GM18873 (cell line): ENCODE data around the gene GALNT12.

Experiments
- ATAC-seq: cut with Tn5 transposase; IDR thresholded peaks from one replicate; pipeline ENCODE4 v1.9.1; 2021; ENCODE audit warnings: mild to moderate bottlenecking, moderate library complexity, moderate number of reproducible peaks; ENCODE audit not compliant: unreplicated experiment, low FRiP score

Gene GALNT12

DNA sequence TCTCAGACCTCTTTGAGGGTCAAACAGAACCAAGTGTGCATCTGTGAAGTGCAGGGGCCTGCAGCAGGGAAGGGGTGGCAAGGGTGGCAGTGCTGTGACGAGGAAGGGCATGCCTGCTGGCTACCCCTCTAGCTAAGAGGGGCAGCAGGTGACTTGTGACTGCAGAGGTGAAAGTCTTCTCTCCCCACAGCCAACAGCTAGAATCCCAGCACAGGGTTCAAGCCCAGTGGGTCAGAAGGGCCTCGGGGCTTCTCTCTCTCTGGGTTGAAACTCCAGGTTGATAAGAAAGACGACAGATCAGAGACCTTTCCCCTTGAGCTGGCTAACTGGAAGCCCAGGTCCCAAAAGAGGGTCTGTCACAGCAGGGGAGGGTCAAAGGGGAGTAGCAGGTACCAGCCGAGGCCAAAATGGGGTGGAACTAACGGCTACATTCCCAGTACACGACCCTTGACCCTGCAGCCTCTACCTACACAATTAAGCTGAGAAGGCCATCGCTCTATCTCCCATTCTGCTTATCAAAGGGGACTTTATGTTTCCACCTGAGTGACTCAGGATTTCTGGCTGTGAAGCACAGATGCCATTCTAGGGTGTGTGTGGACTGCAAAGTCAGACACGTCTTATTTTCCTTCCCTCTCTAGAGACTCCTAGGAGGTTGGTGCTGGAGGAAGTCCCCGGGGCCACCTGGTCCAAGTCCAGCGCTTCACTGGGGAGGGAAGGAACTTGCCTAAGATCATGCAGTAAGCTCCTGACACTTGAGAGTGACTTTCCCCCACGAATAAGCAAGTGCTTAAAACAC lies 25.7 kb upstream of the GALNT12 start:
- ATAC-seq: no peak

DNA sequence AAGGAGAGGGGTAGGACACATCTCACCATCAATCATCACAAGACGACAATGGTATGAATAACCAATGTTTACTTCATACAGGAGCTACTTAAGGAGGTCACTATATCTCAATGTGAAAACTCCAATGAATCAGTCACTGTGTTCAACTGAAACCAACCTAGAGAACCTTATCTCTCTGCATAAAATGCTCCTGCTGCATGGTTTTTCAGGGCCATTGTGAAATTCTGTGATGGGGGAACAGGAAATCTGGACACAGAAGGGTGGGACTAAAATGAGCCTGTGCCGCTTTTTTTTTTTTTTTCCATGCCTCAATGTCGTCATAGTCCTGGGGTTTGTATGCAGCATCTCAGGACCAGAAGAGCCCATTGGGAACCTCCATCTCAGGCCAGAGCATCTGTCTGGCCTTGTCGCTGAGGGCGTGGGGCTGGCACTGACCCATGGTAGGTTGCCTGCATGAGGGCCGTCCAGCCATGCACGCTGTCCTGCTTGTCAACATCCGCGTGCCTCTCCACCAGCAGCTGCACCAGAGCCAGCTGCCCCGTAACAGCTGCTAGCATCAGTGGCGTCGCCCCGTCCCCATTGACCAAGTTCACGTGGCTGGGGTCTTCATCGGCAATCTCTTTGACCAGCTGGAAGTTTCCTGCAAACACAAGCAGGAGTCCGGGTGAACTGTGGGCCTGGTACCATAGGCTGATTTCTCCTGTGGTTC lies 23.8 kb upstream of the GALNT12 start:
- no peak for ATAC-seq

DNA sequence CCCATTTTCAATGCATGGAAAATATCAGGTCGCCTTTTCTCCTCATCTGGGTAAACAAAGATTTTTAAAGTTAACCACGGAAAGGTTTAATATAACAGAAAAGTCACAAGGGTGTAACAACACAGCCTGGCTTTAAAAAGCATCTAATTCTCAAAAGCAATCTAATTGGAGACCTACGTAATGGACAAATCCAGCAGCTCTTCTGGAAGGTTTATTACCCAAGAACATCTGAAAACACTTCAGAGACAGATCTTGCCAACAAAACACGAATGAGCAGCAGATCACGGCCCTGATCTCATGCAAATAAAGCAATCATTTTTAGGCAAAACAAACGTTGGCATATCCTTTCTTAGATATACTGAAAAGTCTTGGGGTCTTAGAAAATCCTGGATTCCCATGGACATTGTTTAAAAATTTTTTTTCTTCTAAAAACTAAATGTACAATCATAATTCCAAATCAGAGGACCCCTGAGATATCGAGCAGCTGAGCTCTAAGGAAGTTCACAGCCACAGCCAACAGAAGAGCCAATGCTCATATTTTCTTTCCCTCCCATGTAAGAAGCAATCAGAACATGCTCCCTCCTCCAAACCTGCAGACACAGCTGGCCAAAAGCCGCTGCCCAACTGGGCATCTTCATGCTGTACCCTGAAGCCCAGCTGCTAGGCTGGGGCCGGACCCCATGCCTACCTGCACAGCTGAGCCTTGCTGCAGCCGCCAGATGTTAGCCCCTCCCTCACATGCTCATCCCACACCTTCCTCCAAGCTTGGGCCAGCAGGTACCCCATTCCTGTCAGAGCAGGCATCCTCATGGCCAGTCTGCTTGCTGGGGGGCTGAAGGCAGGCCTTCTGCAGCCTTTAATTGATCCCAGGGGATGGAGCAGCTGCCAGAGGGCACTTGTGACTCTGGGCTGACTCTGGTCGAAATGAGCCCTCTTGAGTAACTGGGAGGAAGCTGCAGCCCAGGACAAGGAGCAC lies 22.4 kb upstream of the GALNT12 start:
- ATAC-seq: no peak

DNA sequence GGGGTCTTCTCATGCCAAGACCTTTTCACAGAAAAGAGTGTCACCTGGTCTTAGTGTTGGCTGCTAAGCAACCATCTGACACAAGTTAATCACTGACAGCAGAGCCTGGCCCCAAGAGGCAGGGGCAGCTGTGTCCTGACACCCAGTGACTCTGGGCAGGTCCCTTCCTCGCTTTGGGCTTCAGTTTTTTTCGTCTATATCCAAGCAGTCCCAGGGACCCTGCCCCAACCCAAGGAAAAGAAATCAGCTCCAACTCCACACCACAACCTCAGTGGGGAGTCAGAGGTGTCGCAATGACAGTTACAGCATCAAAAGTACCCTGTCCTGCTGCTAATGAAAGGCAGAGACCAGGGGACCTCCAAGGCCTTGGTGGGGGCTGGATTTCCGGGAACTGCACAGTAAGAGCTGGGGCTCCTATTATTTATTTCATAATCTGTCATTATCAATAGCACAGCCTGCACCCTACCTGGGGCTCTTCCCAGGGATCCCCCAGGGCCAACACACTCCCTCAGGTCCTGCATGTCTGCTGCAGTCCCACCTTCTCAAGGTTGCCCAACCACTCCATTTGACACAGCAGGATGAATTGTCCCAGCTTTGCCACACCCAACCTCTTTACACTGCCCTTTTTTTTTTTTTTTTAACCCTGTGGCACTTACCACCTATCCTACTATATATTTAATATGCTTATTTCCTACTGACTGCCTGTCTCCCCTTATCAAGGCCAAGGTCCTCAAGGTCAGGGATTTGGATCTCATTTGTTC lies 20.5 kb upstream of the GALNT12 start:
- no peak for ATAC-seq

DNA sequence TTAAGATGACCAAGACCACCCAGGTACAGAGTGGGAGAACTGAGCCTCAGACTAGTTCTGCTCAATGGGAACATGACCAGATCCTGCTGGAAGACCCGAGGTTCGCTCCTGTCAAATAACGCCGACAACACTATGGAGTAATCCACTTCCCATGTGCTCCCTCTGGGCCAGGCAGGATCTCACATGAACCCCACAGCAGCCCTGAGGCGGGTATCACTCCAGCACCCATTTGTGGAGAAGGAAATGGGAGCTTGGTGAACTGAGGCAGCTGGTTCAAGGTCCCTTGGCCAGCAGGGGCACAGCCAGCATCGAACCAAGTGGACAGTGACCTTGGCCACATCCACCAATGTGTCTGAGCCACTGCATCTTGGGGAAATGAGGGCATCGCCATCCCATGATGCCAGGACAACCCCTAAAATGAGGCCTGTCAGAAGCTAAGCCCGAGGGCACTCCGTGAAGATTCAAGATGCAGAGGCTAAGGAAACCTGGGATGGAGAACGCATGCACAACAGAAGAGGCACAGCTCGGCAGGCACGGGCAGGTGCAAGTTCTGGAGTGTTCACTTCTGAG lies 19.6 kb upstream of the GALNT12 start:
- ATAC-seq: no peak

DNA sequence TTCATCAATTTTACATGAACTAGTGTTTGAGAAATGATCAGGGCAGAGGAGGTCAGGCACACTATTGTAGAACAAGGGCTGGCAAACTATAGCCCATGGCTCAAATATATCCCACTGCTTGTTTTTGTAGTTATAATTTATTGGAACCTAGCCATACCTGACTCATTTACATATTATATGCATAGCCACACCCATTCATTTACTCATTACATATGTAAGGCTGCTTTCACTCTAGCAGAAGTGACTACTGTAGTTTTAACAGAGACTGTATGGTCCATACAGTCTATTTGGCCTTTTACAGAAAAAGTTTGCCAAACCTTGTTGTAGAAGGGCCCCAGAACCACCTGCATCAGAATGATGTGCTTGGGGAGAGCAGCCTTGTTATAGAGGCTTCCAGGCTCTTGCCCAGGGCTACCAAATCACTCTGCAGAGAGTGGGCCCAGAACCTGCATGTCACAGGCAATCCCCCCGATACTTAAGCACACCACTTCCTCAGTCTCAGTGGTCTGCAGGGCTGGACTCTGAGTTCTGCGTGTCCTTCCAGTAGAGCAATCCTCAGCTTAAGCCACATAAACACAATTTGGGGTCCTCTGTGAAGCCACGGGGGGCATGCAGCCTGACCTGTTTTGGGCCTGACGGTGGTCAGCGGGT lies 17.9 kb upstream of the GALNT12 start:
- ATAC-seq: no peak

DNA sequence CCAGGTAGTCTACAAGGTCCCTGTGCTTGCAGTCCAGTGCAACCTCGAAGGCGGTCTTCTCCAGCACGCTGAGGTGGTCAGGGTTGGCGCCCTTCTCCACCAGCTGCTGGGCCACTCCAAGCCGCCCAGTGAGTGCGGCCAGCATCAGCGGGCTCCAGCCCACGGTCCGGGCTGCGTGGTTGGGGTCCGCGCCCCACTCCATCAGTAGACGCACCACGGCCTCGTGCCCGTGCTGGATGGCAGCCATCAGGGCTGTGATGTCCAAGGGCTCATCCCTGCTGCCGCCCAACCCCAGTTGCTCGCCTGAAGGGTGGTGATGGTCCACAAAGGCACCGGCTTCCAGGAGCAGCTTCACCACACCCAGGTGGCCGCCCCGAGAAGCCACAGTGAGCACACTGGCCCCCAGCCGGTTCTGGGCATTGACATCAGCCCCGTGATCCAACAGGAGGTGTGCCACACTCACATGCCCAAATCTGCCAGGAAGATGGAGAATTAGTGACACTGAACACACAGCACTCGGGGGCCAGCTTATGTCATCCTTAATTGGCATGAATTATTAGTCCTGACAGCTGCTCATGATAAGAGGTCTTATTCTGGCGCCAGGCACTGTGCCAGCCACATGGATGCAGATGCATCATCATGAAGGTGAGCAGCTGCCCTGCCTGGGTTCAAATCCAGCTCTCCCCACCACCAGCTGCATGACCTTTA lies 17.2 kb upstream of the GALNT12 start:
- ATAC-seq: no peak

DNA sequence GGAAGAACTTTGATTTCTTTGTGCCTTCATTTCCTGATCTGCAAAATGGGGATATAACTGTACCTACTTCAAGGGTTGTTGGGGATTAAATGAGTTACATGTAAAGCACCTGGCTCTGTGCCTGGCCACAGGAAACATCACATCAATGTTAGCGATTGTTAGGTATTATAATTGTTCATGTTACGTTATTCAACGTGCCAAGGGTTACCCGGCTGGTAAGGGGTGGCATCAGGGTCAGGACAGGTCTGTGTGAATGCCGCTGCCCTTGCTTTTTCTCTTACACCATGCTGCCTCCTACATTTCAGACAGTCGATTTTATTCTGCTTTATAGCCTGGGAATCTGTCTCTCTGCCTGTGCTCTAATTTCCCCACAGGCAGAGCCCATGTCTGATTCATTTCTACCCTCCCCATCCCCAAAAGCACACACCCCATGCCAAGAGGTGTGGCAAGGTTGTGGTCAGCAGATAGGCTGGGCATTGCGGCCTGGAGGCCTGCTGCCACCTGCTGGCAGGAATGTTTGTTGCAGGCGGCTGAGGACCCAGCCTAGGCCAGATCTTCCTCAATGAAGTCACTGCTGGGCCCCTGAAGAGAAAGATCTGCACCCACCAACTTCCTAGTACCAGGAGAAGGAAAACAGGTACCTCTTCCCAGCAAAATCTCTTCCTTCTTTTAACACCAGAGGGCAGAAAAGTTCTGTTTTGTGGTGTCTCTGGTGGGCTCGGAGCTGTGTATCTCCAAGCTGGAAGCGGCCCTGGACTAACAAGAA lies 16.4 kb upstream of the GALNT12 start:
- ATAC-seq: no peak

DNA sequence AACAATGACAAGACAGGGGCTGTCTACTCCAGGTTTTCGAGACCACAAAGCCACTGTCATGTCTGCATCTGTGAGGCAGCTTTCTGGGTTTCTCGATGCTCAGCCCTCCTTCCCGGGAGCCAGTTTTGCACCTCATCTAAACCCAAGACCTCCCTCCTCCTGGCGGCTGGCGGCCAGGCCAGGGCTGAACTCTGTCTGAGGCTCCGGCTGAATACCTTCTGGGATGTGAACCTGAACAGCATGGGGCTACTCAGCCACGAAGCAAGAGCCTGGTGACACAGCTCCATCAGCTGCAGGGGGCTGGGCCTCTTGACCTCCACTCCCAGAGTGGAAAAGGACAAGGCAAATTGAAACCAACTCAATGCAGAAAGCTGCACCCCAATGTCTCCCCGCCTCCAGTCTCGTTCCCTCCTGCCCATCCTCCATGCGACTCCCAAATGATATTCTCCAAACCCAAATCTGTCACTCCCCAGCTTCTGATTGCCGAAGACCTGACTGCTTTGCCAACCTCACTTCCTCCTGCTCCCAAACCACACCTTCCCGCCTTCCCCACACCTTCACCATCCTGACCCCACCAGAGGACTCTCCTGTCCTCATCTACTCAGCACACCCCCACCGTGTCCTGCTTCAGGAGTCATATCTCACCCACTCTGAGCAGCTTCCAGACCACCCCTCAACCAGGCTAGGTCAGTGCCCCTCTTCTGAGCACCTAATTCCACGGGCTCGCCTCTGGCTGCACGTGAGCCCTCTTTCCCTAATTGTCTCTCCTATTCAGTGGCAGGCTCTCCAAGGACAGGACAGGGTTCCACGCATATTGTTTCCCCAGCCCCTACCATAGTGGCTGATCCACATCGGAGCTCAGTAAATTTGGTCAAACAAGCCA lies 15.6 kb upstream of the GALNT12 start:
- ATAC-seq: no peak

DNA sequence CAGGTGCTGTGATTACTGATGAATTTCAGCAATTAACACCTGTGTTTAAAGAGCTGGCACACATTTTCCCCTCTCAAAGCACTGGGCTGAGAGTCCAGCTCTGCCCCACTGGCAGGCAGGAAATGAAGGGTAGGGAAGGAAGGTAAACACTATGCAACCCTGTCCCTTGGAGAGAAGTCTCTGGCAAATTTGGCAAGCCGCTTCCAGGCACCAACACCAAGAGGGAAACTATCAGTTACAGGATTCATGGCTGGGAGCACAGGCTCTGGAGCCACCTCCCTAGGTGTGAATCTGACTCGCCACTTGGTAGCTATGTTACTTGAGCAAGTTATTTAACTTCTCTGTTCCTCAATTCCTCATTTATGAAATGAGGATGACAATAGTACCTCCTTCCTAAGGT lies 14.4 kb upstream of the GALNT12 start:
- no peak for ATAC-seq

DNA sequence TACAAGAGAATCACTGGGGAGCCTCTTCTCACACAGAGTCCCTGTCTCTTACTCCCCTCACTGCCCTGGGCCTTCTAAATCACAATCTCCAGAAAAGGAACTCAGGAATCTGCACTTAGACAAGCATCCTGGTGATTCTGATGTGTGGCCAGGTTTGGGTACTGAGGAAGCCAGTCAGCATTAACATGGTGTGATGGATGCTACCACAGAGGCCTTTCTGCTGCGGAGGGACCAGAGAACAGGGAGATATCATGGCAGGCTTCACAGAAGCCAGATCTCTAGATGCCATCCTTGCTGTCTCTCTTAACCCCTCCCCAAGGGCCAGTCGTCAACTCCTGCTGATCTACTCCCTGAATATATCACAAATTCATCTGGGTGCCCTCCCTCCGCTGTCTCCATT lies 12.7 kb upstream of the GALNT12 start:
- no peak for ATAC-seq

DNA sequence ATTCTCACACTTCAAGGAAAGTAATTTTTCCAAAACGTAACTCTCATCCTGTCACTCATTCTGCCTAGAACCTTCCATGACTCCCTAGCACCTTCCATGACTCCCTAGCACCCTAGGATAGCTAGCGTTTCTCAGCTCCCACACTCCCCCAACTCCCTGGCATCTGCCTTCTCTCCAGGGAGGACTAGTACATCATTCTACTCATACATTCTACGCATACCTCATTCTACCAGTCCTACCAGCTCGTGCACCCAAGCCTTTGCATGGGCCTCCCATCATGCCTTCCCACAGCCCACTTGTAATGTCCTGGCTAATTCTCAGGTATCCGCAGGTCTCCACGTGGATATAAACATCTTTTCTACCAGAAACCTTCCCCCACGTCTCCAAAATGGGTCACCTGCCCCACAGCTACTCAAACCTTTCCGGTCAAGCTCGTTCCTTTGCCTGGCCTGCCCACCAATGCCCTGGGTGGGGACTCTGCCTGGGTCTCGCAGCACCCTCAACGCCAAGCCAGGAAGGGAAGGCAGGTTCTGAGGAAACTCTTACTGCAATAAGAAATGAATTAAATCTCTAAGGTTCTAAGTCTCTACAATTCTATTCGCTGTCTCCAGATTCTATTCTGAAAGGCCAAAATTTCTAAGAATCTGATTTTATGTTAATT lies 12.0 kb upstream of the GALNT12 start:
- no peak for ATAC-seq

DNA sequence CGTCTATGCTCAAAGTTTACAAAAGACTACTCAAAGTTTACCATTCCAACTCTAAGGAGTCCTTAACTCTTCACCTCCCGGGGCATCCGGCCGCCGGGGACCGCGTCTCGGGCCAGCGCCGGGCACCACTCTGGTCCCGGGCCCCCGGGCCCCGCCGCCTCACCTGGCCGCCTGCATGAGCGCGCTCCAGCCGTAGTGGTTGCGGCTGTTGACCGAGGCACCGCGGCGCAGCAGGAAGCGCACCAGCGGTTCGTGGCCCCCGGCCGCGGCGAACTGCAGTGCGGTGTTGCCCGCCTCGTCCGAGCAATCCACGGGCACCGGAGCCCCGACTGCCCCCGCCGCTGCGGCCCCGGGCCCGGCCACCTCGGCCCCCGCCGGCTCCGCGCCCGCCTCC lies 11.5 kb upstream of the GALNT12 start:
- ATAC-seq: no peak

DNA sequence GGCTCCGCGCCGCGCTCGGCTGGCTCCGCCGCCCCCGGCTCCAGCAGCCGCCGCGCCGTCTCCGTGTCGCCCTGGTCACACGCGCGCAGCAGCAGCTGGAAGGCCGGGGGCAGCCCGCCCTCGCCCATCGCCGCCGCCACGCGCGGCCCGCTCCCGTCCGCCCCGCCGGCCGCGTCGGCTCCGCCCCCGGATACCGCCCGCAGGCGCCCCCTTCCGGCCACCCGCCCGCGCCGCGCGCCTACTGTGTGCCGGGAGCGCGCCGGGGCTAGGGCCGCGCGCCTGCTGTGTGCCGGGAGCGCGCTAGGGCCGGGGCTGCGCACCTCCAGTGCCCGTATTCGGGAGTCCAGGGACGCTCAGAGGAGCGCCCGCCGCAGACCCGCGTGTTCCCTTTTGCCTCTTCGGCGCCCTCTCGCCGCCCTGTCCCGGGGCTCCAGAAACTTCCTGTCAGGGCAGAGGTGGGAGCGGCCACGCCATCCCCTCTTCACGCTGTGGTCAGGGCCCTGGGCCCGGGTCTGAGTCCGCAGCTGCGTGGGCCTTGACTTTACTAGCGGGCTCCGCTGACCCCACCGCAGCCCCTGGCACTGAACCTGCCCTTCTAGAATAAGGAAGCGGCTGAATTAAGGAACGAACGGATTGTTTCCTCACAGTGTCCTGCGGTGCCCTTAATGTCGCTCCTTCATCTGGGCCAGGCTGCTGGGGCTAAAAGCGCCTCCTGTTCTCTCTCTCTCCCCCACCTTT lies 10.9 kb upstream of the GALNT12 start, which contains the start of gene ANKS6:
TSS of gene ANKS6 (minus strand) at position 192 of the 738 bp plus-strand sequence. CDS start at position 128, 64 bp downstream.
- ATAC-seq: no peak

DNA sequence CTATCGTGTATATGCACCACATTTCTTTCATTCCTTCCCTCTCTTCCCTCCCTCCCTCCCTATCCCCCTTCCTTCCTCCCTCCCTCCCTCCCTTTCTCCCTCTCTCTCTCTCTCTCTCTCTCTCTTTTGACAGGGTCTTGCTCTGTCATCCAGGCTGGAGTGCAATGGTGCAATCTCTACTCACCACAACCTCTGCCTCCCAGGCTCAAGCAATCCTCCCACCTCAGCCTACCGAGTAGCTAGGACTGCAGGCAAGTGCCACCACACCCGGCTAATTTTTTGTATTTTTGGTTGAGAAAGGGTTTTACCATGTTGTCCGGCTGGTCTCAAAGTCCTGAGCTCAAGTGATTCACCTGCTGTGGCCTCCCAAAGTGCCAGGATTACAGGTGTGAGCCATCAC lies 10.0 kb upstream of the GALNT12 start:
- no peak for ATAC-seq

DNA sequence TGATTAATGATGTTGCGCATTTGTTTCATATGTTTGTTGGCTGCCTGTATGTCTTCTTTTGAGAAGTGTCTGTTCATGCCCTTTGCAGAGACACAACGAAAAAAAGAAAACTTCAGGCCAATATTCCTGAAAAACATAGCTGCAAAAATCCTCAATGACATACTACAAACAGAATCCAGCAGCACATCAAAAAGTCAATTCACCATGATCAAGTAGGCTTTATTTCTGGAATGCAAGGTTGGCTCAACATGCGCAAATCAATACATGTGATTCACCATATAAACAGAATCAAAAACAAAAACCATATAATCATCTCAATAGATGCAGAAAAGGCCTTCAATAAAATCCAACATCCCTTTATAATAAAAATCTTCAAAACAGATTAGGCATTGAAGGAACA lies 9.2 kb upstream of the GALNT12 start:
- ATAC-seq: no peak
